GM19468 (cell line): ENCODE results near the gene C10orf120.

Experiments
- ATAC-seq: cut with Tn5 transposase; IDR thresholded peaks from one replicate; pipeline ENCODE4 v1.9.1; 2021; ENCODE audit warnings: mild to moderate bottlenecking, moderate library complexity, moderate number of reproducible peaks; ENCODE audit not compliant: unreplicated experiment; ENCODE audit errors: extremely low read depth

Gene C10orf120

DNA sequence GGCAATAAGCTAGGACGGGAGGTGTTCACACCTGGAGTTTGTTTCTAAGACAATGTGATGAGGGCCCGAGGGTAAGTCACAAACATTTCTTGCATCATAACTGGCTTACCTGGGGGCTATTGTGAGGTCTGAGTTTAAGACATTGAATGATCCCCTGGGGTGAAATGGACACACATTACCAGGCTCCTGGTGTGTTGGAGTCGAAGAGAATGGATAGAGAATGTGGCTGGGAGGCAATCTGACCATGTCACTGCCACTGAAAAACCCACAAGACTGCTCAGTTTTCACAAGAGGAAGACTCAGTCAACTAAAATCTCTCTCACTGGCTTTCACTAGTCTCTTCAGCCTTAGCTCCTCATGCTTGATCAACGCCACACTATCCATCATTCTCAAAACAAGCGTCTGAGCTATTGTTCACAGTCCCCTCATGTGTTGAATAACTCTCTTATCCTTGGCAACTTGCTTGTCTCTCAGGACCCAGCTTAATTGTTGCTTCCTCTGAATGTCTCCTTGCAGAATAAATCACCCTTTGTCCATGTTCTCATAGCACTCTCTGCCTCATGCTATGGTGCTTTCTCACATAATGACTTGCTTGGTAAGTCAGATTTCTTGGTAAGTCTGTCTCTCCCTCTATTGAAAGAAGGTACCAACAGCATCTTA lies at the start of gene C10orf120:
TSS of gene C10orf120 (minus strand) at position 51 of the 660 bp plus-strand sequence. CDS start 56 bp downstream, outside the sequence.
- no peak for ATAC-seq

DNA sequence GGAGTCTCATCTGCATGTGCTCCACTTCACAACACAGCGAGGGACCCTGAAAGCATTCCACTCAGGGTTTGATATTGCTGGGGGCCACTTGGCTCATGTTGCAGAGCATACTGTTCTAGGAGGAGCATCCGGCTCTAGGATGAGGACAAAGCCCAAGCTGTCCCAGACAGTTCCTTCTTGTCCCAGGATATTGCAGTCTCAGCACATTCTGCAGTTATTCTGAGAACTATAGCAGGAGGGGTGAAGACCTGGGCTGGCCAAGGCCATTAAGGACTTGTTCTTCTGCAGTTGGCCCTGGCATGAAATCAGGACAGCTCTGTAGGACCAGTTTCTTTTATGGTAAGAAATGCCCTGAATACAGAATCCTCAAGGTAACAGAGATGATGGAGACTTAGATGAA lies 48.9 kb upstream of the C10orf120 start:
- no peak for ATAC-seq

DNA sequence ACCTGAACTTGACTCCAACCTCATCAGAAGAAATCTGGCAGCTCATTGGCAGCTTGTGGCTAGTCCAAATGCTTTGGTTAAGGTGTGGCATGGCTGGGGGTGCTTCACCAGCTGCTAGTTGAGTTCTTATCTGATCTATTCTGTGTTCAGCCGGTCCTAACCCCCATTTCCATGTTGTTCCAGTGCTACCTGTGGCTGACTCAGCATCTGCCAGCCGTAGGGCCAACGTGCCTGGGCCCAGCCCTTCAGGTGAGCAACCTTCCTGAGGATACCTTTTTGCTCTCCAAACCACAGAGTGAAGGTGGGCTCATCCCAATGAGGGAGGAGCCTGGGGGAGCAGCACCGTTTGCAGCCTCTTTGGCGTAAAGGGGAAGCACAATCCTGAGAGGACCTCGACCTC lies 46.8 kb upstream of the C10orf120 start:
- ATAC-seq = no peak

DNA sequence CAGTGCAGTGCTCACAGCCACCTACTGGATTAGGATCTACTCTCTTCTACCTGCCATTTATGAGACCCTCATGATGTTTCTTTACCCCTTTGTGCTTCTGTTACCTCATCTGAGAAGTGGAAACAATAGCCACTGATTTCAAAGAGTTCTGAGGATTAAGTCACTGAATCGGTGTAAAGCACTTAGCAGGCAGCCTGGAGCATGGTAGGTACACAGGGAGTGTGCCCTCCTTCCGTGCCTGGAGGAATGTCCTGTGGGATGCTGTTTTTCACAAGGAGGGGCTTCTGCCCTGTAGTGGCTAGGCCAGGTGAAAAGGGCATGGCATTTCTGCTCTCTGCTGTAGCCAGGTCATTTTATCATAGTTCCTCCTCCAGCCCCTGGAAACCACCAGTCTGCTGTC lies 44.6 kb upstream of the C10orf120 start:
- ATAC-seq = no peak

DNA sequence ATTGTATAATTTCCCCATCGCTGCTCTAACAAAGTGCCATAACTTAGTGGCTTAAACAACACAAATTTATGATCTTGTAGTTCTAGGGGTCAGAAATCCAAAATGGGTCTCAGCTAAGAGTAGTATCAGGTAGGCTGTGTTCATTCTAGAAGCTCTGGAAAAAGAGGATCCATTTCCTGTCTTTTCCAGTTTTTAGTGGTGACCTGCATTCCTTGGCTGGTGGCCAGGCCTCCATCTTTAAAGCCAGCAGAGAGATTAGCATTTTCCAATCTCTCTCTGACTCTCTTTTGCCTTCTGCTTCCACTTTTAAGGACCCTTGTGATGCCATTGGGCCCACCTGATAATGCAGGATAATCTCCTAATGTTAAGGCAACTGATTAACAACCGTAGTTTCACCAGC lies 41.0 kb upstream of the C10orf120 start:
- no peak for ATAC-seq

DNA sequence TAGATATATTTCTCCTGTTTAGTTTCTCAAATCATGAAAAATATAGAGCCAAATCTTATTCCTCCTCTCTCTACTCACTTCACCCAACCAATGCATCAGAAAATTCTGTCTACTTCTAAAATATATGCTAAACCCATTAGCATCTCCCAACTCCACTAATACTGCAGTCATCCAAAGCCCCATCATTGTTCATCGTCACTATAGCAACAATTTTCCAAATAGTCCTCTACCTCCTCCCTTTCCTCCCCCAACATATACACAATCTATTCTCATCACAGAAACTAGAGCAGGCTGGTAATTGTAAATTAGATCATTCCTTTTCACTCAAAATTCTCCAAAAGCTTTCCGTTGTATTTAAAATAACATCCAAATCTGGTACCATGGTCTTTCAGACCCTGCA lies 38.4 kb upstream of the C10orf120 start:
- ATAC-seq = no peak

DNA sequence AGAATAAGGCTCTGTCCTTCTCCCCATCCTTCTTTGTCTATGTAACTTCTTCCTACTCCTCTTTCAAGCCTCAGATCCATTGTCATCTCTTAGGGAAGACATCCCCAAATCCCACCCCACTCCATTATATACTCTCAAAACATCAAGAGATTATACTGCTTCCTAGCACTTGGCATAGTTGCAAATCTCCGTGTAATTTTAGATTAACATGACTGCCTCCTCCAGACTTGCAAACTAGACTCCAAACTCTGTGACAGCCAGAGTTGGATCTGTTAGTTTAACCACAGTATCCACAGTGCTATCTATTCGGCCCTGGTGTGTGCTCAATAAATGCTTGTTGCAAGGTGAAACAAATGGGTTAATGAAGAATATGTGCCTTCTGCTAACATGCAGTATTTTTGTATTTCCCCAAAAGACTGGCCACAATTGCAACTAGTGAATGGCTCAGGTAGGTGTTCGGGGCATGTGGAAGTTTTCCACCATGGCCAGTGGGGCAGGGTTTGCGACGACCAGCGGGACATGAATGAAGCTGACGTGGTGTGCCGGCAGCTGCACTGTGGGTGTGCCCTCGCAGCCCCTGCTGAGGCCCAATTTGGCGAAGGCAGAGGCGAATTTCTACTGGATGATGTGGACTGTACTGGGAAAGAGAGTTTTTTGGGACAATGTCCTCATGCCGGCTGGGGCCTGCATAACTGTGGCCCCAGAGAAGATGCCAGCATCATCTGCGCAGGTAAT lies 34.5 kb upstream of the C10orf120 start:
- ATAC-seq = no peak

DNA sequence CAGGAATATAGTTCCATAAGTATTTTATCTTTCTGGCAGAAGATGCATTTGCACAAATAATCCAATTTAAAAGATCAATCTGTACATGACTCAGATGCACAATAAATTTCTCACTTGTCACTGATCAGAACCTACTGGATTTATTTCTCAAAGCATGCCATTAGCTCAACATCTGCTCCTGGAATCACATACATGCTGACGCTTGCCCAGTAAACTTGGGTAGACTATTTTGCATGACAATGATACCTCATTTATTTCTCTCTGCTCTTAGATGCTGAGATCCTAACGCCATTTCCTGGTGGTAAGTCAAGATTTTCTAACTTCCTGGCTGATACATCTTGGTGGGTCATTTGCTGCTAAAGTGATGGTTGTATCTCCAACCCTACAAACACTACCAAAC lies 33.8 kb upstream of the C10orf120 start:
- ATAC-seq = no peak

DNA sequence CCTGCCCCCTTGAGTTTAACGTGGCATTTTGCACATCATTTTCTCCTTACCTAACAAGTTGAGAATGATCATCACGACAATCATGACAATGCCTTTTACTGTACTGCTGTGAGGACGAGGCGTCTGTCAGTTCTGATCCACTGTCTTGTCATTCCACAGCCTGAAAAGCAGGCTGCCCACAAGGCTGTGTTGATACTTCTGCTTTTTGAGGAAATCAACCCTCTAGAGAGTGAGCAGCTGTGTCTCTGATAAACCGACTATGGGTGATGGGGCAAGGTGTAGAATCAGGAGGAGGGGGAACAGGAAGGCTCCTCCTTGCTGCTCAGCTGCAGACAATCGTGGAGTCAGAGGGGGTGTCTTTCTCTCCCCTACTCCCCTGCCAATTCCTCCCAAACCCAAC lies 30.6 kb upstream of the C10orf120 start:
- no peak for ATAC-seq

DNA sequence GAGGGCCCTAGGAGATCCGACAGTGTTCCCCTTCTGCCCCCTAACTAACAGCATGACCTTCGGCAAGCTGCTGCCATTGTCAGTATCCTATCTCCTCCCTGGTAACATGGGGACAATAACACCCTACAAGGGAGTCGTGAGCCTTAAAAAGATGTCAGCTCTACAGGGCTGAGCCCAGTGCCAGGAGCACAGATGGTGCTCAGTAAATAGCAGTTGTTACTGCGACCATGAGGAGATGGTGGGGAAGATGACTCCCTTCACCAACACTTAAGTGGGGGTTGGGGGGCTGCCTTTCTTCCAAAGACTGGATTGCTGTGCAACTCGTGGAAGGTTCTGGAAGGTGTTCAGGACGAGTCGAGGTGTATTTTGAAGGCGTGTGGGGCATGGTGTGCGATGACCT lies 29.5 kb upstream of the C10orf120 start:
- ATAC-seq = no peak

DNA sequence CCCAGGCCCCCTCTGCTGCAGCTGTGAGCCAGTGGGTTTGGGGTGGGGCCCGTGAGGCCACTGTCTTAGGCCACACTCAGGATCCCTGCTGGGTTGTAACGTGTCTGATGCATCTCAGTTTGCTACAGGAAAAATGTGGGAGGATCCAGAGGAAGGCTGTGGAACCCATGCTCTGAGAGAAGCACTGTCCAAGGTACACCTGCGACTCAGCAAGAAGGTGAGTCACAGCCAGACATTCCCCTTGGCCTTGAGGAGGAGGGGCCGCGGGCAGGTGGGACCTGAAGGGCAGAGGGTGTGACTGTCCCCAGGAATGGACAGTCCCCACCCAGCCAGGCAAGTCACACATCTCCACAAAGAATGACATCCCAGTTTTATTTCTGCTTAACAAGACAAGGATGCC lies 27.8 kb upstream of the C10orf120 start:
- ATAC-seq = no peak

DNA sequence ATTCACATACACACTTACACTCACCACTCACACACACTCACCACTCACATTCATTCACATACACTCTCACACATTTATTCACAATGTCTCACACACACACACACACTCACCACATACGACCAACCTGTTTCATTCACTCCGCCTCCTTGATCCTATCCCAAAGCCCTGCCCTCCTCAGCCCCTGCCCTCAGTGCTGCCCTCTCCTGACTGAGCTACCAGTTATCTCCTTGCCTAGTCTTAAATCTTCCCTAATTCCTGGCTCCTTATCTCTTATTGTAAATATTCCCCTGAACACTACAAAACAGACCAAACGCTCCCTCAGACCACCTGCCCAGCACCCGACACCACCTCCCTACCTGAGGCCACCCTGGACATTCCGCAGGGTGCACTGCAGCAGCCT lies 26.1 kb upstream of the C10orf120 start:
- ATAC-seq = no peak

DNA sequence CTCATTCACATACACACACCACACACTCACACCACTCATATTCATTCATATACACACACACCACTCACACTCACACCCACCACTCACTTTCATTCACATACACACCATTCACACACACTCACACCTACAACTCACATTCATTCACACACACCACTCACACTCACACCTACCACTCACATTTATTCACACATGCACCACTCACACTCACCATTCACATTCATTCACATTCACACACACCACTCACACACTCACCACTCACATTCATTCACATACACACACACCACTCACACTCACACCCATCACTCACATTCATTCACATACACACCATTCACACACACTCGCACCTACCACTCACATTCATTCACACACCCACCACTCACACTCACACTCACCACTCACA lies 25.4 kb upstream of the C10orf120 start:
- no peak for ATAC-seq

DNA sequence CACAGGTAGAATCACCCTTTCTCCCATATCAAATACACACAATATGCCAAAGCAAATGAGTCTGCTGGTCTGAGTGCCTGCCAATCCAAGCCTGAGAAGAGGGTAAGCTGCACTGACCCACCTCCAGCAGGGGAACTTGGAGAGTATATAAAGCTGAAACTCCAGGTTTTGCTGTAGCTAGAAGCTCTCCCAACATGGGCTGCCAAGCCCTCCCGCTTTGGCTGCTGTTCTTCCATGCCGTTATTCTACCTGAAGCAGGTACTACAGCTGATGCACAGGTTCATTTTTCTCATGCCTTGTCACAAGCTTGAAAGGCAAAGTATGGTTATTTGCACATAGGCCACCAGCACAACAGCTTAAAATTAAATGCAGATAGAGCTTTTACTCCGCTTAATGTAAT lies 21.5 kb upstream of the C10orf120 start:
- ATAC-seq = no peak

DNA sequence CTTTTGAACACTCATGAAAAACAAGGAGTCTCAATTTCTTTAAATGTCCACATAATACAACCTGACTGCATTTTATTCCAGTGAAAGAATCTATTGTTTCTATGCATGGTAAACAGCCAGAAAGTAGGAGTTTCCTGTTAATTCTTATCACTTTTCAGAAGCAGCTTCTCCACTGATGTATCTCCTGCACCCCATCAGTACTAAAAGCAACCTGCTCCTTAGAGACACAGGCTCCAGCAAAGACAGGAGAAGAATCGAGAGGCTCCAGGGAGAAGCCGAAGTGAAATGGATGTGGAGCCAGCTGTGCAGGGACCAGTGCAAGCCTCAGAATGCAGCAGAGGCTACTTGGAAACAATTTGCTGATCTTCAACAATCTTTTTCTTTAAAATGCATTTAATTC lies 16.4 kb upstream of the C10orf120 start:
- no peak for ATAC-seq

DNA sequence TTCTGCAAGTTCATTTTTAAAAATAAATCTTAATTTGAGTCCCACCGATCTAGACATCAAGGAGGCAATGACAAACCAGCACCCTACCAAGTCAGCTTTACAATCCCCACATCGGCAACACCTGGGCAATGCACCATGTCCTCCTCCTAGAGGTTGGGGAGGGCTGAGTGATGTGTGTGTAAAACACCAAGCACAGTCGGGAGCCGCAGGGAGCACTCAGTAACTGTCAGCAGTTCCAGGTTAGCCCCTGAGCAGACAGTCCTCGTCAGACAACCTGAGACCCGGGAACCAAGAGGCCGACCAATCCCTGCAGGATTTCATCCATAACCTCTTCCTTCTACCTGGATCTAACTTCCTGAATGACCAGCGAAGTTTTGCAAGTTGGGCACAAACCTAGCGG lies 15.9 kb upstream of the C10orf120 start:
- no peak for ATAC-seq

DNA sequence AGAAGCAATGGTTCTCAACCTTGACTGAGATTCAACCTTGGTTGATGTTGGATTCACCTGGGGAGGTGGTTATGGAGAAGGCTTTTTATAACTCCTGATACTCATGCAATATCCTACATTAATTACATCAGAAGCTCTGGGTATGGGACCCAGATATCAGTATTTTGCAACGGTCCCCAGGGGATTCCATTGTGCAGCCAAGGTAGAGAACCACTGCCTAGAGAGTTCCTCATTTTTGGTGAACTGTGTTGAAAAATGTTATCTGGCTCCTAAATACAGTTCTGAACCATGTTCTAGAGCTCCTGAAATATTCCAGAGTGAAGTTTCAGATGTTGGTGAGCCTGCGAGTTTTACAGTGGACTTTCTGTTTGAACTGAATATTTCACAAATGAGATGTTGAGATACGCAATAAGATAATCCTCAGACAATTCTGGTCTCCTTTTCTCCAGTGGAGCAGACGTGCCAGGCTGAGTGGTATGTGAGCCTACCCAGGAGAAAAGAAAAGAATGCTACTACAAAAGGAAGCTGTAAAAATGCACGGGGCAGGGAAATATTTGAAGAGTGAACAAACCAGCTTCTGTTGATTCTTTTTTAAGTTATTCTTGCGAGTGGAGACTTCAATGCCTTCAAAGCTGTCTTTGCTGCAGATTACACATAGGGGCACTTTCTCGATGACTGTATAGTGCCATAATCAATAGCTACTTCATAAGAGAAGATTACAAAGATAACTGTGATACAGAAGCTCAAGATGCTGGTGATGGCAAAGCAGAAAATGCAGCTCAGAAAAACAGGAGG lies 13.6 kb upstream of the C10orf120 start:
- ATAC-seq = no peak

DNA sequence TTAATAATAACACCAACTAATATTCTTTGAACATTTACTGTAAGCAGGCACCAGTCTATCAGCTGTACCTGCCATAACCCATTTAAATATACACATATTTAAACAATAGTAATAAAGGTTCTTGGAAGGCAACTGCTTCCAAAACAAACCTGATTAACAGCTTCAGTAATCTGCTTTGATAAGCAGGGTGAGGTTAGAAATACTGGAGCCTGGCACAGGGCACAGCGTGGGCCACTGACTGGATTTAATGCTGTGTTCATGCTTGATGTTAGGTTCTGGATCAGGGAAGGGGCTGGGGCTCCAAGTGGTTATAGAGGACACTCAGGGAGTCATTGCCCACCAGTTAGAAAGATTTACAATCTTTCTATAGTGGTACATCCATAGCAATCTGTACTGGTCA lies 10.9 kb upstream of the C10orf120 start:
- no peak for ATAC-seq

DNA sequence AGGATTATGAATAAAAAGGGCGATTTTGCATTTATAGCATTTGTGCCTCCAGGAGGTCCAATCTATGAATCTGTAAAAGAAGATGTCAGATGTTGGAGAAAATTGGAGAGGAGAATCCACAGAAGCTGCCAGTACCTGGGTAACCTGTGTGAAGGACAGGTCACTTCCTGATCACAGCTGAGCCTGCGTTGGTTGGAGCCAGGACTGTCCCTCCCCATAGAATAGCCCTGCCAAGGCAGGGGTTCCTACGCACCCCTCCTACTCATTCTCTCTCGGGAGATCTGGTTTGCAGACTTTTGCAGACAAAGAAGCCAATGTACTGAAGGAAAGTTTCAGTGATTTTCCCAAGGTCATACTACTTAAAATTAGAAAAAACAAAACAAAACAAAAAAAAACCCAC lies 10.3 kb upstream of the C10orf120 start:
- no peak for ATAC-seq

DNA sequence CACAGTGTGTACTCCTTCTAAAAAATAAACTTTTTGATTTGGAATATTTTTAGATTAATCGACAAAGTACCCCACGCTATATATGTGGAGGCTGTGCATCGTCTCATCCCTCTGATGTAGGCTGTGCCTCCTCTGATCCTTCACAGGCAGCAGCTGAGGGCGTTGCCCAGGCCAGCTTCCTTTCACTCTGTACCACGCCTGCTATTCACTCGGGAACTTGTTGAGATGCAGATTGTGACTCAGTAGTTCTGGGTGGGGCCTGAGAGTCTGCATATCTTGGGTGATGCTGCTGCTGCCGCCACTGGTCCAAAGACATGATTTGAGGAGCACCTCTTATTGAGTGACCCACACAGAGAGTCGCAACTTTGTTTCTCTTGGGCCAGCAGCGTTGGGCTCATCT lies 7.9 kb upstream of the C10orf120 start:
- no peak for ATAC-seq

DNA sequence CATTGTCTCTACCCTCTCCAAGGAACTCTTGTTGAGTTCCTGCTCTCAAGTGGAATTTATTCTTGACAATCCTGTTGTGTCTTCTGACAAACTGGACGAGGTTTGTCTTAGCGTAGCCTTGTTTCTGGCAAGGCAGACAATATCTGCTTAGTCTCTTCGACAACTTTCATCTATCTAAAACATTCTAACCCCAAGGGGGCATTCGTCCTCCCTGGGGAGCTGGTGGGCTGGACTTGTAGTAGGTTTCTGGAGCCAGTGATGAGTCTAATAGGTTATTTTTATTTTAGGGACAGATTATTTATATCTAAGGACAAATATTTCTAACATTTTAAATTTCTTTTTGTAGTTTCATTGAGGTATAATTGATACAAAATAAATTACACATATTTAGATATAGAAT lies 7.3 kb upstream of the C10orf120 start:
- no peak for ATAC-seq
